K562 (cell line): ENCODE data around the gene PIK3CB. TPM values are rescaled to one million over a fixed set of nuclear protein-coding genes. Genes with fewer than 3 reads are reported as not detected.

Experiments used
- ATF1 ChIP-seq, 2 experiments: fragments of 450-650 bp in 1 of 2; IDR thresholded peaks; 2 replicates each; pipeline ENCODE4 v1.6.1; 2016; ENCODE audit warnings: missing compliant biosample characterization in 1 of 2, missing genetic modification characterization in 1 of 2
- CREB1 ChIP-seq, 2 experiments: sonication (generic) in 1 of 2; formaldehyde crosslinking in 1 of 2; IDR thresholded peaks; 2 replicates each; pipeline versions ENCODE4 v1.6.1 to v1.8.0; 2012 to 2022; ENCODE audit warnings: inconsistent platforms in 1 of 2, mild to moderate bottlenecking in 1 of 2, missing genetic modification reagents in 1 of 2, moderate library complexity in 1 of 2
- L3MBTL2 ChIP-seq: fragments of 450-650 bp; IDR thresholded peaks from 2 replicates; pipeline ENCODE4 v1.6.1; 2016; ENCODE audit warnings: mild to moderate bottlenecking, moderate library complexity
- MTA3 ChIP-seq: fragments of 450-650 bp; formaldehyde crosslinking; IDR thresholded peaks from 2 replicates; pipeline ENCODE4 v1.6.1; 2017; ENCODE audit warnings: mild to moderate bottlenecking, borderline replicate concordance
- PHF21A ChIP-seq: fragments of 450-650 bp; IDR thresholded peaks from 2 replicates; pipeline ENCODE4 v1.6.1; 2017; ENCODE audit warnings: low read depth, borderline replicate concordance
- PURB ChIP-seq: sonication (generic); formaldehyde crosslinking; IDR thresholded peaks from 2 replicates; pipeline ENCODE4 v1.9.0; 2021; ENCODE audit warnings: low read depth, mild to moderate bottlenecking, missing genetic modification reagents
- SNIP1 ChIP-seq: fragments of 450-650 bp; IDR thresholded peaks from 2 replicates; pipeline ENCODE4 v1.7.1; 2017; ENCODE audit warnings: low read depth, mild to moderate bottlenecking
- TFAP4 ChIP-seq: sonication (generic); formaldehyde crosslinking; IDR thresholded peaks from 2 replicates; pipeline ENCODE4 v1.8.0; 2022; ENCODE audit warnings: missing genetic modification reagents, mild to moderate bottlenecking, moderate library complexity, borderline replicate concordance
- WHSC1 ChIP-seq: IDR thresholded peaks from one replicate; pipeline ENCODE4 v1.6.1; 2012; ENCODE audit warnings: low read length, control low read depth, inconsistent platforms
- ZBTB34 ChIP-seq: fragments of 250-450 bp; sonication (Bioruptor Pico); IDR thresholded peaks from 2 replicates; pipeline ENCODE4 v1.8.0; 2021; ENCODE audit warnings: mild to moderate bottlenecking, moderate library complexity
- ZNF124 ChIP-seq: sonication (generic); formaldehyde crosslinking; IDR thresholded peaks from 2 replicates; pipeline ENCODE4 v1.8.1; 2022; ENCODE audit warnings: missing genetic modification reagents
- ZNF3 ChIP-seq: fragments of 250-450 bp; sonication (Bioruptor Pico); IDR thresholded peaks from 2 replicates; pipeline ENCODE4 v1.5.0; 2021; ENCODE audit warnings: mild to moderate bottlenecking, moderate library complexity
- ZNF324 ChIP-seq: fragments of 250-450 bp; sonication (Bioruptor Pico); IDR thresholded peaks from 2 replicates; pipeline ENCODE4 v1.4.0; 2020; ENCODE audit warnings: mild to moderate bottlenecking
- polyA plus RNA-seq, 8 experiments: library from polyadenylated mRNA; depleted of rRNA in 4 of 8; stranded (reverse) in 5 of 8; unstranded in 3 of 8; fragments of >200 nt; fragmentation: Nextera tagmentation in 2 of 8; fragmentation: Illumina TruSeq in 1 of 8; extraction: Ambion mirVana in 2 of 8; extraction: Trizol in 1 of 8; gene quantifications; 2 replicates each; pipeline versions ENCODE4 v1.2.1 to v1.2.3, GENCODE V29; 2011 to 2014; ENCODE audit warnings: inconsistent platforms in 1 of 8, missing spikeins in 1 of 8
- total RNA-seq, 7 experiments: library from RNA; depleted of rRNA in 6 of 7; stranded (reverse); fragments of >200 nt in 6 of 7; fragmentation: Illumina TruSeq in 2 of 7; extraction: Trizol in 2 of 7; gene quantifications; 2 replicates each; pipeline versions ENCODE4 v1.2.1 to v1.2.3, GENCODE V29; 2011 to 2021; ENCODE audit warnings: low replicate concordance in 1 of 7
- TF ChIP-seq, protein P1 (sequence below): fragments of 450-650 bp; IDR thresholded peaks from 2 replicates; pipeline ENCODE4 v1.6.1; 2017; ENCODE audit warnings: mild to moderate bottlenecking, moderate library complexity
- TF ChIP-seq, protein P2 (sequence below): fragments of 450-650 bp; IDR thresholded peaks from 2 replicates; pipeline ENCODE4 v1.7.1; 2018; ENCODE audit warnings: mild to moderate bottlenecking, low read depth; ENCODE audit not compliant: partially characterized antibody
- TF ChIP-seq, protein P3 (sequence below): fragments of 250-450 bp; sonication (Bioruptor Pico); IDR thresholded peaks from 2 replicates; pipeline ENCODE4 v1.5.1; 2021; ENCODE audit warnings: mild to moderate bottlenecking
- TF ChIP-seq, protein P4 (sequence below): IDR thresholded peaks from 3 replicates; pipeline ENCODE4 v1.6.1; 2011; ENCODE audit warnings: borderline replicate concordance, mild to moderate bottlenecking, moderate library complexity; ENCODE audit not compliant: insufficient read length; ENCODE audit errors: extremely low read depth

The PIK3CB gene
- total and polyA plus RNA-seq, 9 of the 15 experiments (the other 6 are each of a cell fraction or from before 2014, with no cell fraction given) = 15.3 to 62.6 (median 28.3) TPM

DNA sequence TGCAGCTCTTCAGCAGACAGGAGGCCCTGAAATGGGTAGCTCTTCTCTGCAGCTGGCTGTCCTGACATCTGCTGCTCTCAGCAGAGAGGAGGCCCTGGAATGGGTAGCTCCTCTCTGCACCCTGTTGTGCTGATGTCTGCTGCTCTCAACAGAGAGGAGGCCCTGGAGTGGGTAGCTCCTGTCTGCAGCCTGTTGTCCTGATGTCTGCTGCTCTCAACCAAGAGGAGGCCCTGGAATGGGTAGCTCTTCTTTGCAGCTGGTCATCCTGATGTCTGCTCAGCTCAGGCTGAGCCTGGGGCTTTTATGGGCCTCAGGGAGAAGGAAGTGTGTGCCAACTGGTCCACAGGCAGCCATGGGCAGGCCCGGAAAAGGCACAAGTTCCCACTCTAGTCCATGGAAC is 66.6 kb downstream of the PIK3CB start (continued):
- TF ChIP-seq ZBTB34 (CRISPR knock-in tag) (no peak), MTA3 (peak; percentile 95), PURB (no peak), WHSC1 (no peak), ZNF324 (no peak), ZNF124 (peak; percentile 69; the same call in 1 of the 2 replicates), PHF21A (no peak), ATF1 (CRISPR knock-in tag; IDR thresholded peaks at IDR 0.05) (no peak), ATF1 (tag; IDR thresholded peaks at IDR 0.05) (no peak), TFAP4 (peak; percentile 84), ZNF3 (CRISPR knock-in tag) (no peak), CREB1 (IDR thresholded peaks at IDR 0.05) (no peak), CREB1 (CRISPR knock-in tag; IDR thresholded peaks at IDR 0.05) (0 out of 2 replicates have a peak, but pooled peaks have one; percentile 40), L3MBTL2 (no peak), SNIP1 (no peak; the same call in 1 of the 2 replicates)
- TF ChIP-seq, protein P1, sequence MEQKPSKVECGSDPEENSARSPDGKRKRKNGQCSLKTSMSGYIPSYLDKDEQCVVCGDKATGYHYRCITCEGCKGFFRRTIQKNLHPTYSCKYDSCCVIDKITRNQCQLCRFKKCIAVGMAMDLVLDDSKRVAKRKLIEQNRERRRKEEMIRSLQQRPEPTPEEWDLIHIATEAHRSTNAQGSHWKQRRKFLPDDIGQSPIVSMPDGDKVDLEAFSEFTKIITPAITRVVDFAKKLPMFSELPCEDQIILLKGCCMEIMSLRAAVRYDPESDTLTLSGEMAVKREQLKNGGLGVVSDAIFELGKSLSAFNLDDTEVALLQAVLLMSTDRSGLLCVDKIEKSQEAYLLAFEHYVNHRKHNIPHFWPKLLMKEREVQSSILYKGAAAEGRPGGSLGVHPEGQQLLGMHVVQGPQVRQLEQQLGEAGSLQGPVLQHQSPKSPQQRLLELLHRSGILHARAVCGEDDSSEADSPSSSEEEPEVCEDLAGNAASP = no peak
- TF ChIP-seq, protein P2, sequence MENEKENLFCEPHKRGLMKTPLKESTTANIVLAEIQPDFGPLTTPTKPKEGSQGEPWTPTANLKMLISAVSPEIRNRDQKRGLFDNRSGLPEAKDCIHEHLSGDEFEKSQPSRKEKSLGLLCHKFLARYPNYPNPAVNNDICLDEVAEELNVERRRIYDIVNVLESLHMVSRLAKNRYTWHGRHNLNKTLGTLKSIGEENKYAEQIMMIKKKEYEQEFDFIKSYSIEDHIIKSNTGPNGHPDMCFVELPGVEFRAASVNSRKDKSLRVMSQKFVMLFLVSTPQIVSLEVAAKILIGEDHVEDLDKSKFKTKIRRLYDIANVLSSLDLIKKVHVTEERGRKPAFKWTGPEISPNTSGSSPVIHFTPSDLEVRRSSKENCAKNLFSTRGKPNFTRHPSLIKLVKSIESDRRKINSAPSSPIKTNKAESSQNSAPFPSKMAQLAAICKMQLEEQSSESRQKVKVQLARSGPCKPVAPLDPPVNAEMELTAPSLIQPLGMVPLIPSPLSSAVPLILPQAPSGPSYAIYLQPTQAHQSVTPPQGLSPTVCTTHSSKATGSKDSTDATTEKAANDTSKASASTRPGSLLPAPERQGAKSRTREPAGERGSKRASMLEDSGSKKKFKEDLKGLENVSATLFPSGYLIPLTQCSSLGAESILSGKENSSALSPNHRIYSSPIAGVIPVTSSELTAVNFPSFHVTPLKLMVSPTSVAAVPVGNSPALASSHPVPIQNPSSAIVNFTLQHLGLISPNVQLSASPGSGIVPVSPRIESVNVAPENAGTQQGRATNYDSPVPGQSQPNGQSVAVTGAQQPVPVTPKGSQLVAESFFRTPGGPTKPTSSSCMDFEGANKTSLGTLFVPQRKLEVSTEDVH = no peak
- TF ChIP-seq, protein P3, sequence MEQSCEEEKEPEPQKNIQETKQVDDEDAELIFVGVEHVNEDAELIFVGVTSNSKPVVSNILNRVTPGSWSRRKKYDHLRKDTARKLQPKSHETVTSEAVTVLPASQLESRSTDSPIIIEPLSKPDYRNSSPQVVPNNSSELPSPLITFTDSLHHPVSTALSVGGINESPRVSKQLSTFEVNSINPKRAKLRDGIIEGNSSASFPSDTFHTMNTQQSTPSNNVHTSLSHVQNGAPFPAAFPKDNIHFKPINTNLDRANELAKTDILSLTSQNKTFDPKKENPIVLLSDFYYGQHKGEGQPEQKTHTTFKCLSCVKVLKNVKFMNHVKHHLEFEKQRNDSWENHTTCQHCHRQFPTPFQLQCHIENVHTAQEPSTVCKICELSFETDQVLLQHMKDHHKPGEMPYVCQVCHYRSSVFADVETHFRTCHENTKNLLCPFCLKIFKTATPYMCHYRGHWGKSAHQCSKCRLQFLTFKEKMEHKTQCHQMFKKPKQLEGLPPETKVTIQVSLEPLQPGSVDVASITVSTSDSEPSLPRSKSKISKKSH (CRISPR knock-in tag) = peak; percentile 94; the same call in 1 of the 2 replicates
- TF ChIP-seq, protein P4, sequence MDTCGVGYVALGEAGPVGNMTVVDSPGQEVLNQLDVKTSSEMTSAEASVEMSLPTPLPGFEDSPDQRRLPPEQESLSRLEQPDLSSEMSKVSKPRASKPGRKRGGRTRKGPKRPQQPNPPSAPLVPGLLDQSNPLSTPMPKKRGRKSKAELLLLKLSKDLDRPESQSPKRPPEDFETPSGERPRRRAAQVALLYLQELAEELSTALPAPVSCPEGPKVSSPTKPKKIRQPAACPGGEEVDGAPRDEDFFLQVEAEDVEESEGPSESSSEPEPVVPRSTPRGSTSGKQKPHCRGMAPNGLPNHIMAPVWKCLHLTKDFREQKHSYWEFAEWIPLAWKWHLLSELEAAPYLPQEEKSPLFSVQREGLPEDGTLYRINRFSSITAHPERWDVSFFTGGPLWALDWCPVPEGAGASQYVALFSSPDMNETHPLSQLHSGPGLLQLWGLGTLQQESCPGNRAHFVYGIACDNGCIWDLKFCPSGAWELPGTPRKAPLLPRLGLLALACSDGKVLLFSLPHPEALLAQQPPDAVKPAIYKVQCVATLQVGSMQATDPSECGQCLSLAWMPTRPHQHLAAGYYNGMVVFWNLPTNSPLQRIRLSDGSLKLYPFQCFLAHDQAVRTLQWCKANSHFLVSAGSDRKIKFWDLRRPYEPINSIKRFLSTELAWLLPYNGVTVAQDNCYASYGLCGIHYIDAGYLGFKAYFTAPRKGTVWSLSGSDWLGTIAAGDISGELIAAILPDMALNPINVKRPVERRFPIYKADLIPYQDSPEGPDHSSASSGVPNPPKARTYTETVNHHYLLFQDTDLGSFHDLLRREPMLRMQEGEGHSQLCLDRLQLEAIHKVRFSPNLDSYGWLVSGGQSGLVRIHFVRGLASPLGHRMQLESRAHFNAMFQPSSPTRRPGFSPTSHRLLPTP = no peak
